ENCODE measurements around the gene TEPSIN. TPM values are rescaled to one million over a fixed set of nuclear protein-coding genes. Genes with fewer than 3 reads are reported as not detected.

TEPSIN gene
- total and polyA plus RNA-seq, 2 of the 13 experiments (the other 11 are each of a cell fraction or from before 2014, with no cell fraction given), result 16.1 to 18.8 TPM

DNA sequence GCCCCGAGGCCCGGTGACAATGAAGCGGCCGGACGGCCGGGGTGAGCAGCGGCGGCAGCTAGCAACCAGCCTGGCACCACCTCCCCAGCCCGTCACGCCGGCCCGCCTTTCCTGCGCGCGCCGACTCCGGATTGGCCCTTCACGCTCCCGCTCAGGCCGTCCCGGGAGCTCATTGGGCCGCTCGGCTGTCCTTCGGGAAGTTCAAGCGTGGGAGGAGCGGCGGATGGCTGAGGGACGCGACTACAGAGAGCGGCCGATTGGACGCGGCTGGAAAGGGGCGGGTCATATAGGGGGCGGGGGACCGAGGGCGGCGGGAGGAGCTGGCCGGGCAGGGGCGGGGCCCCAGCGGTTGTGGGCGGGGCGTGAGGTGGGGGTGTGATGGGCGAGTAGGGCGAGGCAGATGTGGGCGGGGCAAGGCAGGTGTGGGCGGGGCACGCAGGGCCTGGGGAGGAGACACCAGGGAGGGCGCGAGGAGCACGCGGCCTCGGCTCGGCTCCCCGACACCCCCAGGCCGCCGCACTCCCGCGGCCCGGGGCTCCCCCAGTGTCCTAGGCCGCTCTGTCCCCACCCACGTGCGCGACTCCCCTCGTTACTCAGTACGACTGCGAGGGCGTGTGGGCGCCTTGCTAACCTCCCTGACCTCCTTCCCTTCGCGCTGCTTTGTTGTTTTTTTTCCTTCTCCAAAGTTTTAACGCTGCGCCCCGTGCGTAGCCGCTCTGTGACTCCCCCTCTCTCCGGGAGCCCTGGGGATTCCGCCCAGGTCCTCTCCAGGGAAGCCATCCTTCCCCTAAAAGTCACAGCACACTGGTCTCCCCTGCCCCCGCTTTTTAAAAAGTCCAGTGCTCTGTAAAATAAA, 15.7 kb downstream of the TEPSIN start, which contains the start of gene CEP131 (continued):
- TF ChIP-seq ZNF766 (CRISPR knock-in tag; IDR thresholded peaks at IDR 0.05; ENCODE audit: borderline replicate concordance), result peak; percentile 65
- TF ChIP-seq HNRNPLL (IDR thresholded peaks at IDR 0.05; ENCODE audit: low read depth, low read length, poor library complexity, severe bottlenecking), result peak; percentile 93
- peak; percentile 58; the same call in 1 of the 2 replicates for TF ChIP-seq MZF1 (CRISPR knock-in tag; IDR thresholded peaks at IDR 0.05; ENCODE audit: borderline replicate concordance)
- no peak; the same call in 1 of the 2 replicates for TF ChIP-seq ZFP90 (CRISPR knock-in tag; IDR thresholded peaks at IDR 0.05; ENCODE audit: borderline replicate concordance)
- TF ChIP-seq EHMT2 (IDR thresholded peaks at IDR 0.05; ENCODE audit: borderline replicate concordance, low read depth, low read length), result no peak
- TF ChIP-seq BHLHE40 (IDR thresholded peaks at IDR 0.05; ENCODE audit: low read length), result no peak
- TF ChIP-seq, protein P1, sequence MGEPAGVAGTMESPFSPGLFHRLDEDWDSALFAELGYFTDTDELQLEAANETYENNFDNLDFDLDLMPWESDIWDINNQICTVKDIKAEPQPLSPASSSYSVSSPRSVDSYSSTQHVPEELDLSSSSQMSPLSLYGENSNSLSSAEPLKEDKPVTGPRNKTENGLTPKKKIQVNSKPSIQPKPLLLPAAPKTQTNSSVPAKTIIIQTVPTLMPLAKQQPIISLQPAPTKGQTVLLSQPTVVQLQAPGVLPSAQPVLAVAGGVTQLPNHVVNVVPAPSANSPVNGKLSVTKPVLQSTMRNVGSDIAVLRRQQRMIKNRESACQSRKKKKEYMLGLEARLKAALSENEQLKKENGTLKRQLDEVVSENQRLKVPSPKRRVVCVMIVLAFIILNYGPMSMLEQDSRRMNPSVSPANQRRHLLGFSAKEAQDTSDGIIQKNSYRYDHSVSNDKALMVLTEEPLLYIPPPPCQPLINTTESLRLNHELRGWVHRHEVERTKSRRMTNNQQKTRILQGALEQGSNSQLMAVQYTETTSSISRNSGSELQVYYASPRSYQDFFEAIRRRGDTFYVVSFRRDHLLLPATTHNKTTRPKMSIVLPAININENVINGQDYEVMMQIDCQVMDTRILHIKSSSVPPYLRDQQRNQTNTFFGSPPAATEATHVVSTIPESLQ (CRISPR knock-in tag; conservative IDR thresholded peaks at IDR 0.05), result no peak
- no peak for TF ChIP-seq STAG1 (CRISPR knock-in tag; IDR thresholded peaks at IDR 0.05)
- no peak for TF ChIP-seq KLF9 (CRISPR knock-in tag; IDR thresholded peaks at IDR 0.05; ENCODE audit: low read depth)
- TF ChIP-seq ZNF12 (CRISPR knock-in tag; IDR thresholded peaks at IDR 0.05), result 0 out of 2 replicates have a peak, but pooled peaks have one; percentile 10
- peak; percentile 62 for TF ChIP-seq CREM (IDR thresholded peaks at IDR 0.05)
- peak; percentile 61; the same call in 1 of the 2 replicates for TF ChIP-seq CREM (CRISPR knock-in tag; IDR thresholded peaks at IDR 0.05)
- 0 out of 2 replicates have a peak, but pooled peaks have one; percentile 7 for TF ChIP-seq SOX5 (CRISPR knock-in tag; IDR thresholded peaks at IDR 0.05; ENCODE audit: borderline replicate concordance)
- TF ChIP-seq, protein P2, sequence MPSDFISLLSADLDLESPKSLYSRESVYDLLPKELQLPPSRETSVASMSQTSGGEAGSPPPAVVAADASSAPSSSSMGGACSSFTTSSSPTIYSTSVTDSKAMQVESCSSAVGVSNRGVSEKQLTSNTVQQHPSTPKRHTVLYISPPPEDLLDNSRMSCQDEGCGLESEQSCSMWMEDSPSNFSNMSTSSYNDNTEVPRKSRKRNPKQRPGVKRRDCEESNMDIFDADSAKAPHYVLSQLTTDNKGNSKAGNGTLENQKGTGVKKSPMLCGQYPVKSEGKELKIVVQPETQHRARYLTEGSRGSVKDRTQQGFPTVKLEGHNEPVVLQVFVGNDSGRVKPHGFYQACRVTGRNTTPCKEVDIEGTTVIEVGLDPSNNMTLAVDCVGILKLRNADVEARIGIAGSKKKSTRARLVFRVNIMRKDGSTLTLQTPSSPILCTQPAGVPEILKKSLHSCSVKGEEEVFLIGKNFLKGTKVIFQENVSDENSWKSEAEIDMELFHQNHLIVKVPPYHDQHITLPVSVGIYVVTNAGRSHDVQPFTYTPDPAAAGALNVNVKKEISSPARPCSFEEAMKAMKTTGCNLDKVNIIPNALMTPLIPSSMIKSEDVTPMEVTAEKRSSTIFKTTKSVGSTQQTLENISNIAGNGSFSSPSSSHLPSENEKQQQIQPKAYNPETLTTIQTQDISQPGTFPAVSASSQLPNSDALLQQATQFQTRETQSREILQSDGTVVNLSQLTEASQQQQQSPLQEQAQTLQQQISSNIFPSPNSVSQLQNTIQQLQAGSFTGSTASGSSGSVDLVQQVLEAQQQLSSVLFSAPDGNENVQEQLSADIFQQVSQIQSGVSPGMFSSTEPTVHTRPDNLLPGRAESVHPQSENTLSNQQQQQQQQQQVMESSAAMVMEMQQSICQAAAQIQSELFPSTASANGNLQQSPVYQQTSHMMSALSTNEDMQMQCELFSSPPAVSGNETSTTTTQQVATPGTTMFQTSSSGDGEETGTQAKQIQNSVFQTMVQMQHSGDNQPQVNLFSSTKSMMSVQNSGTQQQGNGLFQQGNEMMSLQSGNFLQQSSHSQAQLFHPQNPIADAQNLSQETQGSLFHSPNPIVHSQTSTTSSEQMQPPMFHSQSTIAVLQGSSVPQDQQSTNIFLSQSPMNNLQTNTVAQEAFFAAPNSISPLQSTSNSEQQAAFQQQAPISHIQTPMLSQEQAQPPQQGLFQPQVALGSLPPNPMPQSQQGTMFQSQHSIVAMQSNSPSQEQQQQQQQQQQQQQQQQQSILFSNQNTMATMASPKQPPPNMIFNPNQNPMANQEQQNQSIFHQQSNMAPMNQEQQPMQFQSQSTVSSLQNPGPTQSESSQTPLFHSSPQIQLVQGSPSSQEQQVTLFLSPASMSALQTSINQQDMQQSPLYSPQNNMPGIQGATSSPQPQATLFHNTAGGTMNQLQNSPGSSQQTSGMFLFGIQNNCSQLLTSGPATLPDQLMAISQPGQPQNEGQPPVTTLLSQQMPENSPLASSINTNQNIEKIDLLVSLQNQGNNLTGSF (CRISPR knock-in tag; IDR thresholded peaks at IDR 0.05), result peak; percentile 88
- TF ChIP-seq ZNF446 (CRISPR knock-in tag; IDR thresholded peaks at IDR 0.05), result peak; percentile 53; the same call in 1 of the 2 replicates
- no peak for TF ChIP-seq GTF3A (CRISPR knock-in tag; conservative IDR thresholded peaks at IDR 0.05)
- TF ChIP-seq, protein P3, sequence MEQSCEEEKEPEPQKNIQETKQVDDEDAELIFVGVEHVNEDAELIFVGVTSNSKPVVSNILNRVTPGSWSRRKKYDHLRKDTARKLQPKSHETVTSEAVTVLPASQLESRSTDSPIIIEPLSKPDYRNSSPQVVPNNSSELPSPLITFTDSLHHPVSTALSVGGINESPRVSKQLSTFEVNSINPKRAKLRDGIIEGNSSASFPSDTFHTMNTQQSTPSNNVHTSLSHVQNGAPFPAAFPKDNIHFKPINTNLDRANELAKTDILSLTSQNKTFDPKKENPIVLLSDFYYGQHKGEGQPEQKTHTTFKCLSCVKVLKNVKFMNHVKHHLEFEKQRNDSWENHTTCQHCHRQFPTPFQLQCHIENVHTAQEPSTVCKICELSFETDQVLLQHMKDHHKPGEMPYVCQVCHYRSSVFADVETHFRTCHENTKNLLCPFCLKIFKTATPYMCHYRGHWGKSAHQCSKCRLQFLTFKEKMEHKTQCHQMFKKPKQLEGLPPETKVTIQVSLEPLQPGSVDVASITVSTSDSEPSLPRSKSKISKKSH (CRISPR knock-in tag; IDR thresholded peaks at IDR 0.05; ENCODE audit: borderline replicate concordance), result peak; percentile 85; the same call in 1 of the 2 replicates
- TF ChIP-seq ARNTL (CRISPR knock-in tag; IDR thresholded peaks at IDR 0.05), result no peak; the same call in none of the 2 replicates
- no peak for TF ChIP-seq SNRNP70 (IDR thresholded peaks at IDR 0.05; ENCODE audit: low read depth, low read length)
- no peak for TF ChIP-seq TBP (CRISPR knock-in tag; IDR thresholded peaks at IDR 0.05)
